ENCODE measurements around the gene IFITM2.

- no peak for TF ChIP-seq CTCF (optimal IDR thresholded peaks at IDR 0.05 in 1 of 3, IDR thresholded peaks at IDR 0.05 in 1 of 3, conservative IDR thresholded peaks at IDR 0.05 in 1 of 3; ENCODE audit: extremely low read depth in 1 of 3, insufficient read depth in 2 of 3, low read length in 3 of 3)
- TF ChIP-seq EZH2 (IDR thresholded peaks at IDR 0.05; ENCODE audit: low read length): no peak
These were observed 8.6 kb downstream of the IFITM2 start for GRCh38 chr11:316031-316701.
